Transverse colon (tissue), 4 donors: ENCODE measurements around the gene TAS1R3. TPM values are rescaled to one million over a fixed set of nuclear protein-coding genes. Genes with fewer than 3 reads are reported as not detected.

Experiments
- DNase-seq: peaks from one replicate; pipeline ENCODE4 v3.0.0-alpha.2; 2019
- H3K27ac ChIP-seq, 4 donors: fragments of 200-600 bp; sonication (generic); 2 replicates each; pipeline ENCODE4 v1.5.1; 2016 to 2018; ENCODE audit warnings: inconsistent platforms in 4 of 4
- H3K27me3 ChIP-seq: fragments of 200-600 bp; sonication (generic); 2 replicates; pipeline ENCODE4 v1.5.1; 2017; ENCODE audit warnings: inconsistent platforms
- H3K36me3 ChIP-seq, 4 donors: fragments of 200-600 bp; sonication (generic); 2 replicates each; pipeline ENCODE4 v1.5.1; 2017 to 2019; ENCODE audit warnings: inconsistent platforms in 4 of 4
- H3K4me1 ChIP-seq, 4 donors: fragments of 200-600 bp; sonication (generic); 2 replicates each; pipeline ENCODE4 v1.5.1; 2017 to 2020; ENCODE audit warnings: inconsistent platforms in 4 of 4
- H3K4me3 ChIP-seq, 4 donors: fragments of 200-600 bp; sonication (generic); 1 replicate in 1 of 4; 2 replicates in 3 of 4; pipeline versions ENCODE4 v1.5.1 to v1.6.1; 2017 to 2019; ENCODE audit warnings: inconsistent platforms in 4 of 4
- H3K9me3 ChIP-seq, 2 donors: fragments of 200-600 bp; sonication (generic); 2 replicates each; pipeline ENCODE4 v1.5.1; 2017 to 2019; ENCODE audit warnings: inconsistent platforms in 2 of 2
- EP300 ChIP-seq: sonication (generic); formaldehyde crosslinking; IDR thresholded peaks from one replicate; pipeline ENCODE4 v1.6.1; 2017; ENCODE audit warnings: antibody characterized with exemption, low read depth
- POLR2A ChIP-seq: fragments of 450-650 bp; IDR thresholded peaks from one replicate; pipeline ENCODE4 v1.6.1; 2016; ENCODE audit warnings: antibody characterized with exemption, mild to moderate bottlenecking, moderate library complexity
- POLR2AphosphoS5 ChIP-seq, 3 donors: sonication (generic); formaldehyde crosslinking; IDR thresholded peaks; one replicate each; pipeline ENCODE4 v1.6.1; 2016; ENCODE audit warnings: antibody characterized with exemption in 3 of 3
- WGBS, 2 donors: methylation state at CpG; one replicate each; pipeline ENCODE4 v1.1.5; 2018; ENCODE audit warnings: low coverage in 1 of 2; 5-methylcytosine and 5-hydroxymethylcytosine counted together
- in situ Hi-C, 4 donors: fragments of 200-750 bp; cut with MboI; loops; one replicate each; pipeline versions ENCODE4 v1.15.0 to v1.15.1; 2017; ENCODE audit warnings: low sequenced_read_pairs in 3 of 4, low pct_ligation_motif_present in 1 of 4, low pct_unique_long_range_greater_than_20kb in 1 of 4
- intact Hi-C: fragments of 100-400 bp; cut with DNase I; formaldehyde crosslinking; loops from one replicate; pipeline ENCODE4 v1.15.1; 2023; ENCODE audit warnings: low total_unique reads
- total RNA-seq, 4 donors: library from RNA; depleted of rRNA; stranded (reverse); fragments of >200 nt; gene quantifications; one replicate each; pipeline ENCODE4 v1.1.0, GENCODE V29; 2016
- TF ChIP-seq, protein P1 (sequence below), 5 experiments: fragments of 200-600 bp in 3 of 5; fragments of 450-650 bp in 2 of 5; sonication (generic) in 3 of 5; IDR thresholded peaks; 1 replicate in 2 of 5; 2 replicates in 3 of 5; pipeline ENCODE4 v1.5.1; 2016 to 2017; ENCODE audit warnings: antibody characterized with exemption in 5 of 5, inconsistent platforms in 3 of 5, mild to moderate bottlenecking in 2 of 5, moderate library complexity in 1 of 5

Gene TAS1R3
- total RNA-seq, 4 donors from 2014 or later: 0.40 to 2.0 (median 1.9) TPM; not detected in 1

GRCh38 chr1:1306661-1307260, 24.3 kb upstream of the TAS1R3 start:
- H3K27ac ChIP-seq: peak overlapping the region; percentile 92 to 97 (median 96)
- DNase-seq: no peak
- 33% methylated on average over 27 of the region's 27 CpGs; no CpG with 5 or more reads in 1 of the 2 donors for WGBS, 2 donors
- no peaks in the 10 kb centered on the region for H3K27me3 ChIP-seq
- peaks cover 32 to 57% (median 50%) of the 10 kb centered on the region in 4 donors for H3K4me1 ChIP-seq
- H3K9me3 ChIP-seq: no peaks in the 10 kb centered on the region
- H3K36me3 ChIP-seq: no peaks in the 10 kb centered on the region
- TF ChIP-seq POLR2AphosphoS5 (IDR thresholded peaks at IDR 0.05) (no peak), EP300 (no peak), POLR2A (no peak)
- TF ChIP-seq, protein P1, sequence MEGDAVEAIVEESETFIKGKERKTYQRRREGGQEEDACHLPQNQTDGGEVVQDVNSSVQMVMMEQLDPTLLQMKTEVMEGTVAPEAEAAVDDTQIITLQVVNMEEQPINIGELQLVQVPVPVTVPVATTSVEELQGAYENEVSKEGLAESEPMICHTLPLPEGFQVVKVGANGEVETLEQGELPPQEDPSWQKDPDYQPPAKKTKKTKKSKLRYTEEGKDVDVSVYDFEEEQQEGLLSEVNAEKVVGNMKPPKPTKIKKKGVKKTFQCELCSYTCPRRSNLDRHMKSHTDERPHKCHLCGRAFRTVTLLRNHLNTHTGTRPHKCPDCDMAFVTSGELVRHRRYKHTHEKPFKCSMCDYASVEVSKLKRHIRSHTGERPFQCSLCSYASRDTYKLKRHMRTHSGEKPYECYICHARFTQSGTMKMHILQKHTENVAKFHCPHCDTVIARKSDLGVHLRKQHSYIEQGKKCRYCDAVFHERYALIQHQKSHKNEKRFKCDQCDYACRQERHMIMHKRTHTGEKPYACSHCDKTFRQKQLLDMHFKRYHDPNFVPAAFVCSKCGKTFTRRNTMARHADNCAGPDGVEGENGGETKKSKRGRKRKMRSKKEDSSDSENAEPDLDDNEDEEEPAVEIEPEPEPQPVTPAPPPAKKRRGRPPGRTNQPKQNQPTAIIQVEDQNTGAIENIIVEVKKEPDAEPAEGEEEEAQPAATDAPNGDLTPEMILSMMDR (IDR thresholded peaks at IDR 0.05): no peak
- in situ Hi-C loops (no loop called here), intact Hi-C loops (no loop called here)
- peak overlapping the region; percentile 67 to 95 (median 78) for H3K4me3 ChIP-seq

DNA sequence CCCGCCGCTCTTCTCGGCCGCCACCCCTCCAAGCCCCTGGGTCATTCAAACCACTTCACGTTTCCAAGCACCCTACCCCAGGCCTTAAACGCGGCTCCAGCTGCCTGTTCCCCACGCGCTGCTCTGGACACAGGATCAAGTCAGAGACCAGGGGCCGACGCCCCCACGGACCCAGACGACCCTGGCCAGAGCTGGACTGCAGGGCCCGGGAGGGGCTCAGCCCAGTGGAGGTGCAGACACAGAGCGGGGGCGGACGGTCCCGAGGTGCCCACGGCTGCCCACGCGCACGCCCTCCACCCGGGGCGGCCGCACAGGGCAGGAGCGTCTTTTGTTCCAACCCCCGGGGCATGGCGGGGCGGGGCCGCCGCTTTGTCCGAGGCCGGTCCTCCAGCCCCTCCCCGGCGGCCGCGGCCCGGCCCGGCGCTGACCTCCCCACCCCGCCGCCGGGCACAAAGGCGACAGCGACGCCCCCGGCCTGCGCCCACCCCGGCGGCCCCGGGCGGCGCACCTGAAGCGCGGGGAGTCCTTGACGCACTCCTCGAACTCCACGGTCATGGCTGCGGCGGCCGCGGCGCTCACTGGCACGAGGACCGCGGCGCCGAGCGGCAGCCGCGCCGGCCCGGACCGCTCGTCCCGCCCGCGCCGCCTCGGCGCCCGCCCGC, 23.7 kb upstream of the TAS1R3 start:
- DNase-seq: peak; percentile 54
- in situ Hi-C loops (no loop called here), intact Hi-C loops (no loop called here)
- H3K36me3 ChIP-seq: peaks cover 0 to 3% (median under 1%) of the 10 kb centered on the region in 4 donors
- no peaks in the 10 kb centered on the region for H3K27me3 ChIP-seq
- peak overlapping the region; percentile 67 to 95 (median 78) for H3K4me3 ChIP-seq
- H3K27ac ChIP-seq: peak overlapping the region; percentile 92 to 97 (median 96)
- 4% methylated on average over 9 of the region's 83 CpGs; no CpG with 5 or more reads in 1 of the 2 donors for WGBS, 2 donors
- peaks cover 32 to 57% (median 50%) of the 10 kb centered on the region in 4 donors for H3K4me1 ChIP-seq
- H3K9me3 ChIP-seq: no peaks in the 10 kb centered on the region
- TF ChIP-seq POLR2A (no peak), EP300 (no peak), POLR2AphosphoS5 (IDR thresholded peaks at IDR 0.05) (no peak)
- TF ChIP-seq, protein P1 (IDR thresholded peaks at IDR 0.05): no peak

DNA sequence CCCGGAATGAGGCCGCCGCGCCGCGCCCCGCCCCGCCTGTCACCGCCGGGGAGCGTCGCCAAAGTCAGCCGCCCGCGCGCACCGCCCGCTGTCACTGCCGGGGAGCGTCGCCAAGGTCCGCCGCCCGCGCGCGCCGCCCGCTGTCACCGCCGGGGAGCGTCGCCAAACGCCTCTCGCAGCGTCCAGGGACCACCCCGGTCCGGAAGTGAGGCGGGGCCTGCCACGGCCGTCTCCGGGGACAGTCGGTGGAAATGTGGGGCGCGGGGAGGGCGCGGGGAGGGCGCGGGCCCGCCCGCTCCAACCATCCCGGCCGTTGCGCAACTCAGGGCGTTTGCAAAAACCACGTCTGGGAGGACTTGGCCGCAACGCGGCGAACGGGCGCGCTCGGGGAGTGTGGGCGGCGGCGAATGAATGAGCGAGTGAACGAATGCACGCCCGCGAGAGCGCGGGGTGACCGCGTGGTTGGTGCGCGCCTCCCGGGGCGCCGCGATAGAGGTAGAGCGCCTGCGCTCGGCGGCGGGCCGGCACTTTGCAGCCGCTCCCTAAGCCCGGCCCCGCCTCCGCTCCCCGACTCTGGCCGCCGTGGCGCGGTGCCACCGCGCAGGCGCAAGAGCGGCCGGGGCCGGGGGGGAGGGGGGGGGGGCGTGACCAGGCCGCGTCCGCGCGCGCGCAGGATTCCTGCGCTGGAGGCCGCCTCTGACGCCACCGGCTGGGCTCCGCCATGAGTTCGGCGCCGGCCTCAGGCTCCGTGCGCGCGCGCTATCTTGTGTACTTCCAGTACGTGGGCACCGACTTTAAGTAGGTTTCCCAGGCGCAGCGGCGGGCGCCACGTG, 22.9 kb upstream of the TAS1R3 start, which contains the start of the genes ACAP3 and PUSL1:
ACAP3 (minus strand) TSS at position 8 of the 833 bp plus-strand sequence. CDS start 115 bp downstream, outside the sequence.
PUSL1 (plus strand) TSS at position 675 of the 833 bp plus-strand sequence; CDS start at position 722, 47 bp downstream.
- Histone ChIP-seq H3K4me3 (peak within 1 kb of the TSS; percentile 73 to 95 (median 88)), H3K9me3 (no peaks in the 10 kb centered on the region), H3K27ac (peak within 1 kb of the TSS; percentile 92 to 97 (median 96)), H3K36me3 (peaks cover 0 to 8% (median 3%) of the 10 kb centered on the region in 4 donors), H3K4me1 (peaks cover 32 to 55% (median 50%) of the 10 kb centered on the region in 4 donors), H3K27me3 (no peaks in the 10 kb centered on the region)
- DNase-seq: peak; percentile 88
- TF ChIP-seq POLR2AphosphoS5 (IDR thresholded peaks at IDR 0.05) (peak in 2 of 3 donors; percentile 48 to 61), POLR2A (peak; percentile 27), EP300 (no peak)
- TF ChIP-seq, protein P1 (IDR thresholded peaks at IDR 0.05): peak in 3 of 5 experiments; percentile 2 to 60 (median 28)
- 2% methylated on average over 32 of the region's 131 CpGs; no CpG with 5 or more reads in 1 of the 2 donors for WGBS, 2 donors
- in situ Hi-C loops: no loop called here
- intact Hi-C loops: no loop called here
